Measurements from ENCODE around the gene DYSF.

GRCh38 chr2:71478806-71479205 is 25.4 kb downstream of the DYSF start:
- TF ChIP-seq CTCF (IDR thresholded peaks at IDR 0.05) (no peak), POLR2A (IDR thresholded peaks at IDR 0.05) (no peak)

Data from esophagus squamous epithelium (tissue), 4 donors.